ENCODE data around the gene RNF125. TPM values are rescaled to one million over a fixed set of nuclear protein-coding genes. Genes with fewer than 3 reads are reported as not detected.
A peak's percentile ranks its signal among the peaks of the same experiment; 100 is the strongest.

The RNF125 gene
- total RNA-seq, 2 donors from 2014 or later, result 12.0 to 21.3 TPM

DNA sequence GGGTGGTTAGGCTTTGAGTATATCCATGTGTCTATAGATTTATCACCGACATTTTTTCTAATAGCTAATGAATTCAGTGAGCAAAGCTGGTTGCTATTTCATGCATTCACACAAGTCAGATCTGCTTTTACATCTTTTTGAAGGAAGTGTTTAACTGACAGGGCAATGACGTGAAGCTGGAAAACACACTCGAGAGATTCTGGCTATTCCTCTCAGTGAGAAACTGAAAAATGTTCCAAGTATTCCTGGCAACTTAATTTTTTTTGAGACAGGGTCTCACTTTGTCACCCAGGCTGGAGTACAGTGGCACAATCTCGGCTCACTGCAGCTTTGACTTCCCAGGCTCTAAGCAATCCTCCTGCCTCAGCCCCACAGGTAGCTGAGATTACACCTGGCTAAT, 94.2 kb downstream of the RNF125 start:
- peaks cover 10 to 18% of the 10 kb centered on the region in 2 donors for H3K4me1 Mint-ChIP-seq (ENCODE audit: low read depth in 2 of 2)
- H3K9me3 Mint-ChIP-seq, result no peaks in the 10 kb centered on the region
- H3K36me3 Mint-ChIP-seq, result peaks cover 17% of the 10 kb centered on the region
- no peaks in the 10 kb centered on the region for H3K27me3 Mint-ChIP-seq
- ATAC-seq (no peak), DNase-seq (ENCODE audit: low spot score) (no peak)
- H3K4me3 Mint-ChIP-seq, result no peak overlapping the region
- no peak overlapping the region for H3K27ac Mint-ChIP-seq

DNA sequence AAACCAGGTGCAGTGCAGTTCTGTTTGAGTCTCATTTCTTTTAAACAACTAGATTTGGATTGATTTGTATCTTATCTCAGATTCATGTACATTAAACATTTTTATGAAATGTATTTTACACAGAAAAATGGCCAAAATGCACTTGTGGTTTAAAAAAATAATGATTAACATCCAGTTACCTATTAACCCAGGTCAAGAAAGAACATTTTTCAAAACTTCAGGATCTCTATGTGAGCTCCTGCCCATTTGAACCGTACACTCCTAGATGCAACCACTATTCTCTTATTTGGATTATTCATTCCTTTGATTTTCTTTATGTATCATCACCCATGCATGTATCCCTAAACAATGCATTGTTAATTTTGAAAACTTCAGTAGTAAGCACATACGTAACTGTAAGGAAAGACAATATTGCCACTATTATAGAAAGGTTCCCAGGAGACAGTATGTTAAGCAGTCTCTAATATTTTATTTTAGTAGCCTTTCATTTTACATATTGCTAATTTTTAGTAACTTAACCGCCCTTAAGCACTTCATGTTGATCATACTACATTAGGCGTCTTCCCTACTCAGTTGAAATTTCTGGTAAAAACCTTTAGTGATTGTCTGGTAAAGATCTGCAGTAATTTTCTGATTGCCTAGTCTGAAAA, 95.8 kb downstream of the RNF125 start:
- peaks cover 6 to 18% of the 10 kb centered on the region in 2 donors for H3K4me1 Mint-ChIP-seq (ENCODE audit: low read depth in 2 of 2)
- no peaks in the 10 kb centered on the region for H3K27me3 Mint-ChIP-seq
- peak overlapping the region in 1 of 2 donors; percentile 12 for H3K27ac Mint-ChIP-seq
- DNase-seq (ENCODE audit: low spot score) (no peak), ATAC-seq (no peak)
- H3K4me3 Mint-ChIP-seq, result no peak overlapping the region
- no peaks in the 10 kb centered on the region for H3K9me3 Mint-ChIP-seq
- peaks cover 17% of the 10 kb centered on the region for H3K36me3 Mint-ChIP-seq

DNA sequence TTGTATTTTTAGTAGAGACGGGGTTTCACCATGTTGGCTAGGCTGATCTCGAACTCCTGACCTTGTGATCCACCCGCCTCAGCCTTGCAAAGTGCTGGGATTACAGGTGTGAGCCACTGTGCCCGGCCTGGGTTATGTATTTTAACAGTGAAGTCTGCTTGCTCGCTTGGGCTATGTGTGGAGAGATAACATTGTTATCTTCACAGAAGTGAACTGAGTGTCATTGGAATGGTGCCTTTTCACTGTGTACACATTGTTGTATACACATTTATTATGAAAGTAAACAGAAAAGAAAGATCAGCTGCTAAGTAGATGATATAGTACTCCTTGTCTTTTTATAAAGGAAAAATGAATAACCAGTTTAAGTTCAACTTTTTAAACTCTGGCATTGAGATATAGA, 103.4 kb downstream of the RNF125 start:
- Mint-ChIP-seq H3K4me1 (ENCODE audit: low read depth in 2 of 2) (peaks cover 4 to 6% of the 10 kb centered on the region in 2 donors), H3K27me3 (no peaks in the 10 kb centered on the region), H3K36me3 (peaks cover 14% of the 10 kb centered on the region), H3K9me3 (no peaks in the 10 kb centered on the region), H3K4me3 (no peak overlapping the region), H3K27ac (no peak overlapping the region)
- ATAC-seq, result no peak
- no peak for DNase-seq (ENCODE audit: low spot score)

Other genes with a start within 250 kb of the RNF125 start
- gene TRAPPC8, start 75.7 kb upstream of the RNF125 start, total RNA-seq, result 10 to 100 TPM; 49.4 to 50.3 TPM
- 10 to 100 TPM; 59.2 to 62.5 TPM for gene RNF138, start 73.0 kb downstream of the RNF125 start, total RNA-seq
- under 1 TPM; 0.19 to 0.20 TPM for gene MEP1B, start 171.2 kb downstream of the RNF125 start, total RNA-seq

Measured in natural killer cell treated with Interleukin-12 subunit alpha and Interleukin-12 subunit beta and Interleukin-15 and Interleukin-18, amount 100 ng/mL, for 72 hours (primary cell).